ENCODE data around the gene BMPR1A.

DNA sequence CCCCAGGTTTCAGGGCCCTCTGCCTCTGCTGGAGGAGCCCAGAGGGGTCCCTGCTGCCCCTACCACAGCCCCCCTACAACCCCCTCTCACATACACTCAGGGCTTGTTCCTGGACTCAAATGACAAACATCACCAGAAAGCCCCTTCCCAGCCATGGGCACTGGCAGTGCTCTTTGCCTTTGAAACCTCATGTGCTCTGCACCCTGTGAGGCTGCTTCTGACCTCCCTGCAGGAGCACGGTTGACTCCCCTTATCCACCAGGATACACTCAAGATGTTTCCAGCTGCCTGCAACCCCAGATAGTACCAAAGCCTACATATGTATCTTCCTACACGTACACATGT is 208.4 kb downstream of the BMPR1A start:
- TF ChIP-seq, protein P1, sequence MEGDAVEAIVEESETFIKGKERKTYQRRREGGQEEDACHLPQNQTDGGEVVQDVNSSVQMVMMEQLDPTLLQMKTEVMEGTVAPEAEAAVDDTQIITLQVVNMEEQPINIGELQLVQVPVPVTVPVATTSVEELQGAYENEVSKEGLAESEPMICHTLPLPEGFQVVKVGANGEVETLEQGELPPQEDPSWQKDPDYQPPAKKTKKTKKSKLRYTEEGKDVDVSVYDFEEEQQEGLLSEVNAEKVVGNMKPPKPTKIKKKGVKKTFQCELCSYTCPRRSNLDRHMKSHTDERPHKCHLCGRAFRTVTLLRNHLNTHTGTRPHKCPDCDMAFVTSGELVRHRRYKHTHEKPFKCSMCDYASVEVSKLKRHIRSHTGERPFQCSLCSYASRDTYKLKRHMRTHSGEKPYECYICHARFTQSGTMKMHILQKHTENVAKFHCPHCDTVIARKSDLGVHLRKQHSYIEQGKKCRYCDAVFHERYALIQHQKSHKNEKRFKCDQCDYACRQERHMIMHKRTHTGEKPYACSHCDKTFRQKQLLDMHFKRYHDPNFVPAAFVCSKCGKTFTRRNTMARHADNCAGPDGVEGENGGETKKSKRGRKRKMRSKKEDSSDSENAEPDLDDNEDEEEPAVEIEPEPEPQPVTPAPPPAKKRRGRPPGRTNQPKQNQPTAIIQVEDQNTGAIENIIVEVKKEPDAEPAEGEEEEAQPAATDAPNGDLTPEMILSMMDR (IDR thresholded peaks at IDR 0.05): no peak
- TF ChIP-seq POLR2A (IDR thresholded peaks at IDR 0.05): no peak
